Measurements from ENCODE around the gene C1orf159.

GRCh38 chr1:1110561-1110971 is 5.3 kb downstream of the C1orf159 start:
- TF ChIP-seq CTCF (IDR thresholded peaks at IDR 0.05) (no peak), POLR2AphosphoS5 (IDR thresholded peaks at IDR 0.05; ENCODE audit: insufficient read depth in 1 of 2, low read depth in 1 of 2) (no peak), POLR2A (IDR thresholded peaks at IDR 0.05) (no peak)
